H1 (cell line): ENCODE results near the gene C2orf81. TPM values are rescaled to one million over a fixed set of nuclear protein-coding genes. Genes with fewer than 3 reads are reported as not detected.
A peak's percentile ranks its signal among the peaks of the same experiment; 100 is the strongest.

Source experiments
- ASH2L ChIP-seq: fragments of 200-600, 300-600 bp; sonication (generic); IDR thresholded peaks from one replicate; pipeline ENCODE4 v1.7.1; 2017; ENCODE audit warnings: low read length
- BRCA1 ChIP-seq: IDR thresholded peaks from 2 replicates; pipeline ENCODE4 v1.6.1; 2012; ENCODE audit warnings: low read depth, low read length, improper control_type of control experiment
- CREB1 ChIP-seq: IDR thresholded peaks from 2 replicates; pipeline ENCODE4 v1.6.1; 2012; ENCODE audit warnings: inconsistent platforms
- EZH2 ChIP-seq: fragments of 200-600 bp; sonication (generic); IDR thresholded peaks from 2 replicates; pipeline ENCODE4 v1.7.1; 2012; ENCODE audit warnings: low read depth, mild to moderate bottlenecking, moderate library complexity, low read length, inconsistent platforms; ENCODE audit not compliant: severe bottlenecking
- JUND ChIP-seq: IDR thresholded peaks from 2 replicates; pipeline ENCODE4 v1.6.1; 2011; ENCODE audit warnings: mild to moderate bottlenecking, improper control_type of control experiment, low read length
- POU5F1 ChIP-seq: IDR thresholded peaks from 2 replicates; pipeline ENCODE4 v1.6.1; 2011; ENCODE audit warnings: low read depth, mild to moderate bottlenecking, low read length, moderate library complexity
- RAD21 ChIP-seq, 2 experiments: IDR thresholded peaks in 1 of 2; conservative IDR thresholded peaks in 1 of 2; 2 replicates each; pipeline ENCODE4 v1.6.1; 2011; ENCODE audit warnings: low read depth in 2 of 2, low read length in 2 of 2, improper control_type of control experiment in 1 of 2, inconsistent platforms in 1 of 2, mild to moderate bottlenecking in 1 of 2, moderate library complexity in 1 of 2
- ZNF274 ChIP-seq: IDR thresholded peaks from 2 replicates; pipeline ENCODE4 v1.7.0; 2012; ENCODE audit warnings: low read length, borderline replicate concordance; ENCODE audit errors: extremely low read depth
- polyA plus RNA-seq, 7 experiments: library from polyadenylated mRNA; depleted of rRNA in 3 of 7; stranded (reverse) in 5 of 7; unstranded in 2 of 7; fragments of >200 nt in 5 of 7; fragments of 200-250 nt in 2 of 7; gene quantifications; 1 replicate in 5 of 7; 2 replicates in 1 of 7; 4 replicates in 1 of 7; pipeline versions ENCODE4 v1.2.1 to v1.2.3, GENCODE V29; 2011 to 2013; ENCODE audit warnings: missing spikeins in 2 of 7, mixed read lengths in 2 of 7
- total RNA-seq: library from RNA; stranded (reverse); fragmentation: NEBNext Ultra II Directional; extraction: Animal tissue kit (Norgen Biotek cat#: 25700); gene quantifications from 2 replicates; pipeline ENCODE4 v1.2.1, GENCODE V29; 2021
- TF ChIP-seq, protein P1 (sequence below): fragments of 300-600 bp; sonication (generic); IDR thresholded peaks from 2 replicates; pipeline ENCODE4 v1.7.1; 2012; ENCODE audit warnings: low read length, moderate library complexity, mild to moderate bottlenecking, inconsistent platforms; ENCODE audit not compliant: insufficient replicate concordance

Gene C2orf81
- total and polyA plus RNA-seq, 2 of the 8 experiments (the other 6 are each of a cell fraction or from before 2014, with no cell fraction given), result 1.6 to 3.3 TPM

DNA sequence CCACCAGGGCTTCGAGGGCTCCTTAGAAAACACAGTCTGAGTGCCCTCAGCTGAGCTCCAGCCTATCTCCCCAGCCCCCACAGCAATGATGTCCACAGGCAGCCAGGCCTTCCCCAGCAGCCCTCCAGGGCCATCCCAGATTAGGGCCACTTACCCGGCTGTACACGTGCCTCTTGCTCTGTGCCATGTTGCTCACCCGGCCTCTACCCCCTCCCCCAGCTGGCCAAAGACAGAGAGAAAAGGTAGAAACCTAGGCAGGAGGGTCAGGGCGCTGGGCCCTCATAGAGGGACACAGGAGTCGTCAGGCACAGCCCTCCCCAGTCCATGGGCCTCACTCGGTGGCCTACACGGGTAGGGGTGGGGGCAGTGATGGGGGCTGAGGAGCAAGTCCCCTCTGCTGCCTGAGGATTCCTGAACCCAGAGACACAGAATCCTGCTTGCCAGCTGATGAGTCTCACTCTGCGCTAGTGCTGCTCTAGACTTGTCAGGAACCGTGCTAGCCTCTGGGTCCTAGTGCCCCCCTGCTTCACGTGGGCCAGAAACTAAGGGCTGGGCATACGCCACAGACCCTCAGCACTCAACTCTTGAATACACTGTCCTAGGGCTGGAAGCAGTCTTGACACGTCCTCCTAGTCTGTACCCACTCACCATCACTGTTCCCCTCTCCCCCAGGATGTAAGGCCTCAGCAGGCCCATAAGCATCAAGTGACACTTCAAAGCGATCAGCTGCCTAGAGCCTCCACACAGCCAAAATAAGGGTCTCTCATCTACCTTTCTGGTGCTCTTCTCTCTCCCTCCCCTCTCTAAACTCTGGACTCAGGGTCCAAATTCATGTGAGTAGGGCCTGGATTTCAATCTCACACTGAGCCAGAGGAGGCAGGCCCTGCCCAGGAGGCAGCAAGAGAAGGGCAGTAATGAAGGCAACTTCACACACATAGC lies 41.3 kb downstream of the C2orf81 start, which contains the start of gene DCTN1 (continued):
- TF ChIP-seq, protein P1, sequence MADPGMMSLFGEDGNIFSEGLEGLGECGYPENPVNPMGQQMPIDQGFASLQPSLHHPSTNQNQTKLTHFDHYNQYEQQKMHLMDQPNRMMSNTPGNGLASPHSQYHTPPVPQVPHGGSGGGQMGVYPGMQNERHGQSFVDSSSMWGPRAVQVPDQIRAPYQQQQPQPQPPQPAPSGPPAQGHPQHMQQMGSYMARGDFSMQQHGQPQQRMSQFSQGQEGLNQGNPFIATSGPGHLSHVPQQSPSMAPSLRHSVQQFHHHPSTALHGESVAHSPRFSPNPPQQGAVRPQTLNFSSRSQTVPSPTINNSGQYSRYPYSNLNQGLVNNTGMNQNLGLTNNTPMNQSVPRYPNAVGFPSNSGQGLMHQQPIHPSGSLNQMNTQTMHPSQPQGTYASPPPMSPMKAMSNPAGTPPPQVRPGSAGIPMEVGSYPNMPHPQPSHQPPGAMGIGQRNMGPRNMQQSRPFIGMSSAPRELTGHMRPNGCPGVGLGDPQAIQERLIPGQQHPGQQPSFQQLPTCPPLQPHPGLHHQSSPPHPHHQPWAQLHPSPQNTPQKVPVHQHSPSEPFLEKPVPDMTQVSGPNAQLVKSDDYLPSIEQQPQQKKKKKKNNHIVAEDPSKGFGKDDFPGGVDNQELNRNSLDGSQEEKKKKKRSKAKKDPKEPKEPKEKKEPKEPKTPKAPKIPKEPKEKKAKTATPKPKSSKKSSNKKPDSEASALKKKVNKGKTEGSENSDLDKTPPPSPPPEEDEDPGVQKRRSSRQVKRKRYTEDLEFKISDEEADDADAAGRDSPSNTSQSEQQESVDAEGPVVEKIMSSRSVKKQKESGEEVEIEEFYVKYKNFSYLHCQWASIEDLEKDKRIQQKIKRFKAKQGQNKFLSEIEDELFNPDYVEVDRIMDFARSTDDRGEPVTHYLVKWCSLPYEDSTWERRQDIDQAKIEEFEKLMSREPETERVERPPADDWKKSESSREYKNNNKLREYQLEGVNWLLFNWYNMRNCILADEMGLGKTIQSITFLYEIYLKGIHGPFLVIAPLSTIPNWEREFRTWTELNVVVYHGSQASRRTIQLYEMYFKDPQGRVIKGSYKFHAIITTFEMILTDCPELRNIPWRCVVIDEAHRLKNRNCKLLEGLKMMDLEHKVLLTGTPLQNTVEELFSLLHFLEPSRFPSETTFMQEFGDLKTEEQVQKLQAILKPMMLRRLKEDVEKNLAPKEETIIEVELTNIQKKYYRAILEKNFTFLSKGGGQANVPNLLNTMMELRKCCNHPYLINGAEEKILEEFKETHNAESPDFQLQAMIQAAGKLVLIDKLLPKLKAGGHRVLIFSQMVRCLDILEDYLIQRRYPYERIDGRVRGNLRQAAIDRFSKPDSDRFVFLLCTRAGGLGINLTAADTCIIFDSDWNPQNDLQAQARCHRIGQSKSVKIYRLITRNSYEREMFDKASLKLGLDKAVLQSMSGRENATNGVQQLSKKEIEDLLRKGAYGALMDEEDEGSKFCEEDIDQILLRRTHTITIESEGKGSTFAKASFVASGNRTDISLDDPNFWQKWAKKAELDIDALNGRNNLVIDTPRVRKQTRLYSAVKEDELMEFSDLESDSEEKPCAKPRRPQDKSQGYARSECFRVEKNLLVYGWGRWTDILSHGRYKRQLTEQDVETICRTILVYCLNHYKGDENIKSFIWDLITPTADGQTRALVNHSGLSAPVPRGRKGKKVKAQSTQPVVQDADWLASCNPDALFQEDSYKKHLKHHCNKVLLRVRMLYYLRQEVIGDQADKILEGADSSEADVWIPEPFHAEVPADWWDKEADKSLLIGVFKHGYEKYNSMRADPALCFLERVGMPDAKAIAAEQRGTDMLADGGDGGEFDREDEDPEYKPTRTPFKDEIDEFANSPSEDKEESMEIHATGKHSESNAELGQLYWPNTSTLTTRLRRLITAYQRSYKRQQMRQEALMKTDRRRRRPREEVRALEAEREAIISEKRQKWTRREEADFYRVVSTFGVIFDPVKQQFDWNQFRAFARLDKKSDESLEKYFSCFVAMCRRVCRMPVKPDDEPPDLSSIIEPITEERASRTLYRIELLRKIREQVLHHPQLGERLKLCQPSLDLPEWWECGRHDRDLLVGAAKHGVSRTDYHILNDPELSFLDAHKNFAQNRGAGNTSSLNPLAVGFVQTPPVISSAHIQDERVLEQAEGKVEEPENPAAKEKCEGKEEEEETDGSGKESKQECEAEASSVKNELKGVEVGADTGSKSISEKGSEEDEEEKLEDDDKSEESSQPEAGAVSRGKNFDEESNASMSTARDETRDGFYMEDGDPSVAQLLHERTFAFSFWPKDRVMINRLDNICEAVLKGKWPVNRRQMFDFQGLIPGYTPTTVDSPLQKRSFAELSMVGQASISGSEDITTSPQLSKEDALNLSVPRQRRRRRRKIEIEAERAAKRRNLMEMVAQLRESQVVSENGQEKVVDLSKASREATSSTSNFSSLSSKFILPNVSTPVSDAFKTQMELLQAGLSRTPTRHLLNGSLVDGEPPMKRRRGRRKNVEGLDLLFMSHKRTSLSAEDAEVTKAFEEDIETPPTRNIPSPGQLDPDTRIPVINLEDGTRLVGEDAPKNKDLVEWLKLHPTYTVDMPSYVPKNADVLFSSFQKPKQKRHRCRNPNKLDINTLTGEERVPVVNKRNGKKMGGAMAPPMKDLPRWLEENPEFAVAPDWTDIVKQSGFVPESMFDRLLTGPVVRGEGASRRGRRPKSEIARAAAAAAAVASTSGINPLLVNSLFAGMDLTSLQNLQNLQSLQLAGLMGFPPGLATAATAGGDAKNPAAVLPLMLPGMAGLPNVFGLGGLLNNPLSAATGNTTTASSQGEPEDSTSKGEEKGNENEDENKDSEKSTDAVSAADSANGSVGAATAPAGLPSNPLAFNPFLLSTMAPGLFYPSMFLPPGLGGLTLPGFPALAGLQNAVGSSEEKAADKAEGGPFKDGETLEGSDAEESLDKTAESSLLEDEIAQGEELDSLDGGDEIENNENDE, result no peak
- TF ChIP-seq ZNF274 (no peak), EZH2 (no peak), CREB1 (peak; percentile 67), BRCA1 (no peak), JUND (no peak), RAD21 (IDR thresholded peaks at IDR 0.05 in 1 of 2, conservative IDR thresholded peaks at IDR 0.05 in 1 of 2; ENCODE audit: low read depth in 2 of 2, low read length in 2 of 2) (no peak), ASH2L (peak; percentile 38), POU5F1 (no peak)
